Measurements from ENCODE around the gene DVL2. TPM values are rescaled to one million over a fixed set of nuclear protein-coding genes. Genes with fewer than 3 reads are reported as not detected.

The DVL2 gene
- 10 to 100 TPM; 22.5 to 23.8 TPM for total RNA-seq
- long read RNA-seq, transcript DVL2-201 (15 exons, 3,018 nt), result major isoform, 16 of 25 reads
- long read RNA-seq, partial matches to known transcripts, result 2 of 25 reads
- long read RNA-seq, other reads (novel, unspliced or antisense), result 7 of 25 reads

GRCh38 chr17:7234083-7234951 is at the start of gene DVL2:
Gene DVL2 (minus strand): TSS chr17:7234517. CDS start chr17:7234262, 255 bp downstream.
- DNase-seq, result peak; percentile 96
- intact Hi-C loops (cut with DNase I), result no loop called here
- peak; percentile 65 to 71 for ATAC-seq

- no peak for DNase-seq
- ATAC-seq, result no peak
- intact Hi-C loops (cut with DNase I), result loop anchor here in 1 of 2 donors (5.0 kb wide), 1 partner anchor 64 kb away; no protein-coding TSS in a partner anchor
These were observed 49.3 kb upstream of the DVL2 start for GRCh38 chr17:7283471-7284216.

- intact Hi-C loops (cut with DNase I), result loop anchor here in 1 of 2 donors (5.0 kb wide), 1 partner anchor 64 kb away; no protein-coding TSS in a partner anchor
- no peak for ATAC-seq
- no peak for DNase-seq
These were observed 48.5 kb upstream of the DVL2 start for GRCh38 chr17:7282752-7283321.

- intact Hi-C loops (cut with DNase I), result loop anchor here (2.0 to 5.0 kb wide), 2 partner anchors 15 to 65 kb away; no protein-coding TSS in a partner anchor
- ATAC-seq (peak; percentile 43 to 45), DNase-seq (peak; percentile 73)
These were observed 47.8 kb upstream of the DVL2 start for GRCh38 chr17:7281953-7282751.

- intact Hi-C loops (cut with DNase I), result loop anchor here (2.0 to 5.0 kb wide), 2 partner anchors 15 to 66 kb away; no protein-coding TSS in a partner anchor
- DNase-seq, result peak; percentile 95
- peak; percentile 85 to 93 for ATAC-seq
These were observed 47.0 kb upstream of the DVL2 start, which contains the start of gene SLC2A4 for GRCh38 chr17:7281074-7281952. Gene SLC2A4 (plus strand): TSS chr17:7281718. CDS start chr17:7281935, 217 bp downstream.

GRCh38 chr17:7280519-7281073 is 46.3 kb upstream of the DVL2 start:
- DNase-seq, result peak; percentile 85
- peak; percentile 64 to 82 for ATAC-seq
- intact Hi-C loops (cut with DNase I), result loop anchor here (1.0 to 5.0 kb wide), 3 partner anchors 16 to 67 kb away; no protein-coding TSS in a partner anchor

GRCh38 chr17:7279448-7279847 is 45.1 kb upstream of the DVL2 start:
- intact Hi-C loops (cut with DNase I), result no loop called here
- no peak for ATAC-seq
- DNase-seq, result no peak

- DNase-seq (no peak), ATAC-seq (no peak)
- intact Hi-C loops (cut with DNase I), result no loop called here
These were observed 32.5 kb upstream of the DVL2 start for GRCh38 chr17:7266784-7267183.

- DNase-seq (no peak), ATAC-seq (no peak)
- intact Hi-C loops (cut with DNase I), result no loop called here
These were observed 29.4 kb upstream of the DVL2 start for GRCh38 chr17:7263801-7264078.

GRCh38 chr17:7262935-7263800 is 28.9 kb upstream of the DVL2 start:
- ATAC-seq, result peak in 1 of 2 donors; percentile 15
- intact Hi-C loops (cut with DNase I), result no loop called here
- DNase-seq, result no peak

GRCh38 chr17:7262192-7262934 is 28.0 kb upstream of the DVL2 start, which contains the start of gene CLDN7:
Gene CLDN7 (minus strand): TSS chr17:7262478. CDS start chr17:7262043, 435 bp downstream.
- DNase-seq, result no peak
- no peak for ATAC-seq
- intact Hi-C loops (cut with DNase I), result no loop called here

GRCh38 chr17:7261379-7262191 is 27.3 kb upstream of the DVL2 start:
- intact Hi-C loops (cut with DNase I), result no loop called here
- DNase-seq (no peak), ATAC-seq (peak; percentile 27 to 28)

GRCh38 chr17:7260651-7261378 is 26.5 kb upstream of the DVL2 start:
- intact Hi-C loops (cut with DNase I), result no loop called here
- ATAC-seq (peak; percentile 66 to 68), DNase-seq (no peak)

- no peak for ATAC-seq
- intact Hi-C loops (cut with DNase I), result no loop called here
- DNase-seq, result no peak
These were observed 25.8 kb upstream of the DVL2 start for GRCh38 chr17:7260151-7260550.

Data from left cardiac atrium (tissue), 4 donors.